SK-N-SH (cell line): Measurements from ENCODE around the gene LRP1-AS. TPM values are rescaled to one million over a fixed set of nuclear protein-coding genes. Genes with fewer than 3 reads are reported as not detected.

Experiments used
- CTCF ChIA-PET: fragments of 300-600, 350-600 bp; formaldehyde crosslinking; extraction: SDS; loops from one replicate; lab custom pipeline; 2021; lab: Yijun Ruan, JAX
- POLR2A ChIA-PET: fragments of 350-600 bp; sonication (Branson Sonifier 250); formaldehyde crosslinking; extraction: SDS; loops from one replicate; lab custom pipeline; 2020; ENCODE audit warnings: antibody characterized with exemption, inconsistent platforms; lab: Yijun Ruan, JAX
- DNase-seq: peaks from one replicate; pipeline ENCODE4 v3.0.0; 2012
- H2AFZ ChIP-seq: fragments of 200-600 bp; sonication (generic); 2 replicates; pipeline ENCODE4 v1.8.1; 2016; ENCODE audit warnings: antibody characterized with exemption, mild to moderate bottlenecking, low read depth
- H3F3A ChIP-seq: fragments of 200-600 bp; sonication (generic); replicated peaks from 2 replicates; pipeline ENCODE3; 2016; ENCODE audit warnings: antibody characterized with exemption, mild to moderate bottlenecking; ENCODE audit not compliant: insufficient read depth
- H3K27ac ChIP-seq, 2 experiments: fragments of 200-500 bp in 1 of 2; fragments of 200-600 bp in 1 of 2; sonication (Bioruptor generic) in 1 of 2; sonication (generic), shearing (Covaris generic) in 1 of 2; 2 replicates each; pipeline versions ENCODE4 v1.5.1 to v1.6.1; 2014 to 2016; ENCODE audit warnings: low read depth in 2 of 2, inconsistent platforms in 1 of 2, low read length in 1 of 2, mild to moderate bottlenecking in 1 of 2, mixed read lengths in 1 of 2
- H3K27me3 ChIP-seq: fragments of 200-600 bp; sonication (generic), shearing (Covaris generic); 2 replicates; pipeline ENCODE4 v1.6.1; 2016; ENCODE audit warnings: mixed run types; ENCODE audit not compliant: insufficient read depth
- H3K36me3 ChIP-seq, 2 experiments: fragments of 200-500 bp in 1 of 2; fragments of 200-600 bp in 1 of 2; sonication (Bioruptor generic) in 1 of 2; sonication (generic) in 1 of 2; replicated peaks in 1 of 2; 2 replicates each; pipeline versions ENCODE3 to v1.5.1; 2014 to 2016; ENCODE audit warnings: low read length in 1 of 2, mild to moderate bottlenecking in 1 of 2; ENCODE audit not compliant: insufficient read depth in 2 of 2, control insufficient read depth in 1 of 2
- H3K4me1 ChIP-seq, 2 experiments: fragments of 200-500 bp in 1 of 2; fragments of 200-600 bp in 1 of 2; sonication (Bioruptor generic) in 1 of 2; sonication (generic), shearing (Covaris generic) in 1 of 2; 2 replicates each; pipeline versions ENCODE4 v1.5.1 to v1.6.1; 2014 to 2016; ENCODE audit warnings: low read depth in 1 of 2, low read length in 1 of 2, mixed run types in 1 of 2; ENCODE audit not compliant: insufficient read depth in 2 of 2, control insufficient read depth in 1 of 2
- H3K4me2 ChIP-seq: fragments of 200-600 bp; sonication (generic), shearing (Covaris generic); 2 replicates; pipeline ENCODE4 v1.6.1; 2017; ENCODE audit warnings: mixed run types
- H3K4me3 ChIP-seq, 2 experiments: fragments of 200-500 bp in 1 of 2; fragments of 200-600 bp in 1 of 2; sonication (Bioruptor generic) in 1 of 2; sonication (generic), shearing (Covaris generic) in 1 of 2; 2 replicates each; pipeline versions ENCODE4 v1.5.1 to v1.8.1; 2014 to 2016; ENCODE audit warnings: low read depth in 2 of 2, inconsistent platforms in 1 of 2, low read length in 1 of 2, mild to moderate bottlenecking in 1 of 2, mixed read lengths in 1 of 2, moderate library complexity in 1 of 2
- H3K79me2 ChIP-seq: fragments of 200-600 bp; sonication (generic); 2 replicates; pipeline ENCODE4 v1.8.1; 2017; ENCODE audit warnings: mild to moderate bottlenecking; ENCODE audit not compliant: insufficient read depth
- H3K9ac ChIP-seq: fragments of 200-600 bp; sonication (generic); 2 replicates; pipeline ENCODE4 v1.6.1; 2017; ENCODE audit warnings: mixed run types
- H3K9me2 ChIP-seq: fragments of 200-600 bp; sonication (generic); 2 replicates; pipeline ENCODE4 v1.6.1; 2017; ENCODE audit warnings: mixed run types
- H3K9me3 ChIP-seq: fragments of 200-600 bp; sonication (generic); 2 replicates; pipeline ENCODE4 v1.6.1; 2017; ENCODE audit warnings: mixed run types, mild to moderate bottlenecking, moderate library complexity
- H4K20me1 ChIP-seq: fragments of 200-600 bp; sonication (generic); 2 replicates; pipeline ENCODE4 v1.6.1; 2017; ENCODE audit warnings: mild to moderate bottlenecking, mixed run types; ENCODE audit not compliant: insufficient read depth
- ELF1 ChIP-seq: IDR thresholded peaks from 2 replicates; pipeline ENCODE4 v1.4.0; 2012
- FOSL2 ChIP-seq: IDR thresholded peaks from 2 replicates; pipeline ENCODE4 v1.4.0; 2012; ENCODE audit warnings: low read depth, mild to moderate bottlenecking, moderate library complexity, borderline replicate concordance
- FOXM1 ChIP-seq: IDR thresholded peaks from 2 replicates; pipeline ENCODE4 v1.4.0; 2012; ENCODE audit warnings: low read depth, mild to moderate bottlenecking
- GABPA ChIP-seq: IDR thresholded peaks from 2 replicates; pipeline ENCODE4 v1.4.0; 2012; ENCODE audit warnings: low read depth, mild to moderate bottlenecking
- NFIC ChIP-seq: IDR thresholded peaks from 2 replicates; pipeline ENCODE4 v1.4.0; 2012; ENCODE audit warnings: borderline replicate concordance
- NRF1 ChIP-seq: IDR thresholded peaks from 2 replicates; pipeline ENCODE4 v1.6.1; 2012; ENCODE audit warnings: low read depth, mild to moderate bottlenecking, low read length
- RFX5 ChIP-seq: IDR thresholded peaks from 2 replicates; pipeline ENCODE4 v1.6.1; 2012; ENCODE audit warnings: mild to moderate bottlenecking, improper control_type of control experiment, low read length
- TCF12 ChIP-seq: IDR thresholded peaks from 2 replicates; pipeline ENCODE4 v1.4.0; 2012
- WGBS: methylation state at CpG from one replicate; pipeline ENCODE4 v1.1.6; 2017; ENCODE audit warnings: low lambda C conversion rate; 5-methylcytosine and 5-hydroxymethylcytosine counted together
- polyA plus RNA-seq, 3 experiments: library from polyadenylated mRNA; depleted of rRNA; stranded (reverse); fragments of >200 nt; gene quantifications; 2 replicates each; pipeline ENCODE4 v1.2.3, GENCODE V29; 2012
- TF ChIP-seq, protein P1 (sequence below): fragments of 150-350 bp; IDR thresholded peaks from 2 replicates; pipeline ENCODE4 v1.6.1; 2016; ENCODE audit warnings: mild to moderate bottlenecking, low read depth, low read length
- TF ChIP-seq, protein P2 (sequence below): IDR thresholded peaks from 2 replicates; pipeline ENCODE4 v1.4.0; 2012; ENCODE audit warnings: low read depth, borderline replicate concordance

LRP1-AS gene
- polyA plus RNA-seq, 1 of the 3 experiments (the other 2 are of a cell fraction), result not detected

- H3K4me2 ChIP-seq, result peak overlapping the region; percentile 99
- peaks cover 46 to 62% of the 10 kb centered on the region in 2 experiments for H3K4me1 ChIP-seq
- ChIA-PET CTCF (interaction anchor here (0.6 to 23.5 kb wide), 10 partner anchors 8 to 1012 kb away, joined by 3 to 643 read pairs (median 4); partner anchors contain the start of gene INHBC), POLR2A (interaction anchor here (1.4 kb wide), 1 partner anchor 43 kb away, joined by 7 read pairs; no protein-coding TSS in a partner anchor)
- WGBS, result 37% methylated on average over 4 of the region's 4 CpGs
- TF ChIP-seq NRF1, result no peak
- TF ChIP-seq TCF12, result no peak
- TF ChIP-seq RFX5, result no peak
- TF ChIP-seq NFIC, result no peak
- no peak for DNase-seq
- no peak overlapping the region for H2AFZ ChIP-seq
- no peak overlapping the region for H3K4me3 ChIP-seq
- H3K79me2 ChIP-seq, result peaks cover 79% of the 10 kb centered on the region
- H4K20me1 ChIP-seq, result peaks cover 58% of the 10 kb centered on the region
- no peaks in the 10 kb centered on the region for H3K27me3 ChIP-seq
- peak overlapping the region; percentile 30 to 45 for H3K27ac ChIP-seq
- H3K9me2 ChIP-seq, result no peaks in the 10 kb centered on the region
- H3K36me3 ChIP-seq, result no peaks in the 10 kb centered on the region
- H3K9me3 ChIP-seq, result no peaks in the 10 kb centered on the region
- no peaks in the 10 kb centered on the region for H3F3A ChIP-seq
- no peak overlapping the region for H3K9ac ChIP-seq
These were observed 14.3 kb downstream of the LRP1-AS start for GRCh38 chr12:57133013-57133569.

GRCh38 chr12:57131896-57132744 is 15.3 kb downstream of the LRP1-AS start:
- Histone ChIP-seq H3K4me3 (peak overlapping the region in 1 of 2 experiments; percentile 96; a peak in 1 of 4 replicates), H3K27ac (peak overlapping the region; percentile 30 to 60; a peak in 3 of 4 replicates), H4K20me1 (peaks cover 53% of the 10 kb centered on the region)

GRCh38 chr12:57130941-57131340 is 16.5 kb downstream of the LRP1-AS start:
- Histone ChIP-seq H4K20me1 (peaks cover 46% of the 10 kb centered on the region), H3K9me2 (no peaks in the 10 kb centered on the region), H3K4me2 (peak overlapping the region; percentile 99), H3K9ac (no peak overlapping the region), H3K36me3 (no peaks in the 10 kb centered on the region), H3K9me3 (no peaks in the 10 kb centered on the region), H3K27me3 (no peaks in the 10 kb centered on the region), H3K4me1 (peaks cover 42 to 64% of the 10 kb centered on the region in 2 experiments), H3K79me2 (peaks cover 66% of the 10 kb centered on the region), H3K4me3 (peak overlapping the region in 1 of 2 experiments; percentile 96; a peak in 2 of 4 replicates), H2AFZ (no peak overlapping the region), H3K27ac (no peak overlapping the region; a peak in 1 of 4 replicates), H3F3A (peaks cover 5% of the 10 kb centered on the region)
- ChIA-PET POLR2A (no interaction called here), CTCF (interaction anchor here (0.6 to 23.5 kb wide), 10 partner anchors 10 to 112 kb away, joined by 3 to 643 read pairs (median 4); no protein-coding TSS in a partner anchor)
- 93% methylated on average over 2 of the region's 2 CpGs for WGBS
- no peak for DNase-seq
- TF ChIP-seq, protein P1, sequence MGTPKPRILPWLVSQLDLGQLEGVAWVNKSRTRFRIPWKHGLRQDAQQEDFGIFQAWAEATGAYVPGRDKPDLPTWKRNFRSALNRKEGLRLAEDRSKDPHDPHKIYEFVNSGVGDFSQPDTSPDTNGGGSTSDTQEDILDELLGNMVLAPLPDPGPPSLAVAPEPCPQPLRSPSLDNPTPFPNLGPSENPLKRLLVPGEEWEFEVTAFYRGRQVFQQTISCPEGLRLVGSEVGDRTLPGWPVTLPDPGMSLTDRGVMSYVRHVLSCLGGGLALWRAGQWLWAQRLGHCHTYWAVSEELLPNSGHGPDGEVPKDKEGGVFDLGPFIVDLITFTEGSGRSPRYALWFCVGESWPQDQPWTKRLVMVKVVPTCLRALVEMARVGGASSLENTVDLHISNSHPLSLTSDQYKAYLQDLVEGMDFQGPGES, result no peak
- TF ChIP-seq TCF12, result no peak
- no peak for TF ChIP-seq FOSL2
- TF ChIP-seq FOXM1, result no peak

More at GRCh38 chr12:57131896-57132744, 15.3 kb downstream of the LRP1-AS start:
- H3K27me3 ChIP-seq, result no peaks in the 10 kb centered on the region
- ChIA-PET CTCF (interaction anchor here (0.6 to 23.5 kb wide), 12 partner anchors 7 to 302 kb away, joined by 3 to 643 read pairs (median 4); partner anchors contain the start of gene INHBC), POLR2A (interaction anchor here (0.5 to 1.4 kb wide), 3 partner anchors 15 to 399 kb away, joined by 3 to 7 read pairs (median 3); partner anchors contain the start of gene LRP1-AS)
- no peaks in the 10 kb centered on the region for H3K9me2 ChIP-seq
- no peak overlapping the region for H2AFZ ChIP-seq
- peaks cover 4% of the 10 kb centered on the region for H3F3A ChIP-seq
- peak; percentile 55 for DNase-seq
- H3K4me1 ChIP-seq, result peaks cover 46 to 63% of the 10 kb centered on the region in 2 experiments
- H3K9ac ChIP-seq, result no peak overlapping the region
- TF ChIP-seq ELF1 (no peak), GABPA (peak; percentile 45; the same call in 1 of the 2 replicates)
- TF ChIP-seq, protein P2, sequence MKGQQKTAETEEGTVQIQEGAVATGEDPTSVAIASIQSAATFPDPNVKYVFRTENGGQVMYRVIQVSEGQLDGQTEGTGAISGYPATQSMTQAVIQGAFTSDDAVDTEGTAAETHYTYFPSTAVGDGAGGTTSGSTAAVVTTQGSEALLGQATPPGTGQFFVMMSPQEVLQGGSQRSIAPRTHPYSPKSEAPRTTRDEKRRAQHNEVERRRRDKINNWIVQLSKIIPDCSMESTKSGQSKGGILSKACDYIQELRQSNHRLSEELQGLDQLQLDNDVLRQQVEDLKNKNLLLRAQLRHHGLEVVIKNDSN, result no peak
- H3K4me2 ChIP-seq, result peak overlapping the region; percentile 99
- H3K9me3 ChIP-seq, result no peaks in the 10 kb centered on the region
- no peaks in the 10 kb centered on the region for H3K36me3 ChIP-seq
- peaks cover 74% of the 10 kb centered on the region for H3K79me2 ChIP-seq
- 72% methylated on average over 9 of the region's 9 CpGs for WGBS
